Stimulated activated CD4-positive, alpha-beta T cell treated with anti-CD3 and anti-CD28 coated beads, TNF-alpha, amount 100 ng/mL, for 4 hours (primary cell): ENCODE data around the gene RTRAF.

Experiments
- DNase-seq, 3 experiments: peaks; one replicate each; pipeline ENCODE4 v3.0.0-alpha.2; 2020; ENCODE audit warnings: low read depth in 3 of 3

Gene RTRAF

DNA sequence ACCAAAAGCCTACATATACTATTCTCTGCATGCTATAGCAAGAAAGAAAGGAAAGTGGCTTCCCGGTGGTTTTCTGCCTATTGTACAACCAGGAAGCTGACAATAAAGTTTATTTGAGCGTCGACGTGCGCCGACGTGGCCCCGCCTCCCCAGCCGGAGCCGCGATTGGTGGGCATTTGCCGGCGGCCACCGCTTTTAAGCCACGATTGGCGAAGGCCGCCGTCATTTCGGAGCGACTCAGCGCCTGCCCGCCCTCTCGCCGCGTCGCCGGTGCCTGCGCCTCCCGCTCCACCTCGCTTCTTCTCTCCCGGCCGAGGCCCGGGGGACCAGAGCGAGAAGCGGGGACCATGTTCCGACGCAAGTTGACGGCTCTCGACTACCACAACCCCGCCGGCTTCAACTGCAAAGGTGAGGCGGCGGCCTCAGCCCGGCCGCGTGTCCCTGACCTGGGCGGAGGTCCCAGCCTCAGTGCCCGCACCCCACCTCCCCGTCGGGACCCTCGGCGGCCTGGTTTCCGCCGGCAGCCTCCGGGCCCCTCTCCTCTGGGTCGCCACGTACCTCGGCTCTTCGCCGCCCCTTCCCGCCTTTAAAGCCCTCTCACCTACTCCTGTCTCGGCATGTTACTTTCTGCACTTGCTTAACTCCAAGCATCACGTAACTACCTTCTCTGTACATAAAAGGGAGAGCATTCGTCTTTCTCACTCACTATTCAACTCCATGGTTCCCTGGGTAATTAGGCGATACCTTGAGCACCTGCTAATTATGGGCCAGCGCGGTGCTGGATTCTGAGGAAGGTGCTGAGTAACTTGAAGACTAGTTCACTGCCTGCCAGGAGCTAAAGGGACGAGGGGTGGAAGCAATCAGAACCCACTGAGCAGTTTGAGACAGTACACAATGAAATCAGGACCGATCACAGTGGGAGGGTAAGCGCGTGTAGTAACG, at the start of gene RTRAF:
Gene RTRAF (plus strand): TSS at position 254 of the 942 bp plus-strand sequence. CDS start 94 bp downstream, at position 348.
- peak; percentile 81 to 82 (median 81) for DNase-seq

DNA sequence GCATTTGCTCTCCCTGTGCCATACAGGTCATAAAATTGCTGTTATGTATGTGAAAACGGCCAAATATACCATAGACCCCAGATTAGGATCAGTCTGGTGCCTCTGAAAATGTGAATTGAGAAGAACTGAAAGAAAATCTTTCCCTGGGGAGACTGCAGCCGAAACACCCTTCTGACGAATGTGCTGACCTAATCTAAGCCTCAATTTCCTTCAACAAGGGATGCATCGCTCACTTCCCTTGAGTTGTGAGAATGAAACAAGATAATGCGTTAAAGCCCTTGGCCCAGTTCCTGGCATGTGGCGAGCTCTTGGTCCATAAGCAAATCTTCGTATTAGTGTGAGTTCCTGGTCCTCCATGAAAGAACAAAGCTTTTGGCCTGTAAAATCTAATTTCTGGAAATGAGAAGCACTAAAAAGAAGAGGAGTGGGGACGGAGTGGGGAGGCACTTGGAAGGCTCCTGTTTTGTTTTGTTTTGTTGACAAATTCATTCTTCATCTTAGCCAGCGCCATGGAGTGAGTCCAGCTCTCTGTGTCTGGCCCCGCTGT, 49.5 kb upstream of the RTRAF start:
- no peak for DNase-seq

DNA sequence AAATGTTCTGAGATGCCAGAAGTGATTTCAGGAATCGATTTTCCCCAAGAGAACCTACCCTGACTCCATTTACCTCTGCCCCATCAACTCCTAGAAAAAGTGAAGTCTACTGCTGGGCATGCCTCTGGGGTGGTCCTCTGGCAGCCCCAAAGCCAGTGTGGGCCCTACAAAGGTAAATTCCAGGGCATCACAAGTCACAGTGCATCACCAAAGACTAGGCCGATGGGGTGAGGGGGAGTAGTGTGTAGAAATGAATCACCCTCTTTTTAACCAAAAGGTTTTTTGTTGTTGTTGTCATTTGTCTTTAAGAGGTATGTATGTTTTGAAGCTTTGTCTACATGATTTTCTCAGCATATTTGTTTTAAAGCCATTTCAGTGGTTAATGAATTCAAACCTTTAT, 46.4 kb upstream of the RTRAF start:
- no peak for DNase-seq

DNA sequence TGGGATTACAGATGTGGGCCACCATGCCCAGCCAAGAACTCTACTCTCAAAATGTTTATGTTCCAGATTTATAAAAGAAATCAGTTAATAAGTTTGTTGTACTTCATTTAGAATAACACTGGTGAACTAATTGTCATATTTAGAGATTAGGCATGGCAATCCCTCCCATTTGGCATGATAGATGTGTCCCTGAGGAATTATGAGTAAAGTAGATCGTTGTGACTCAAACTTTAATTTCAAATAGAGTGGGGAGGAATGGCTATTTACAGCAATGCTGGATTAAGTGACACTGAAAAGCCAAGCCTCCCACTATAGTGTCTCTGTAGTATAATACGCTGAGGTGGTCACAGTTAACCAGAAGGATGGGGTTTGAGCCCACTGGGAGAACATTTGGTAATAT, 39.3 kb upstream of the RTRAF start:
- DNase-seq, result no peak

DNA sequence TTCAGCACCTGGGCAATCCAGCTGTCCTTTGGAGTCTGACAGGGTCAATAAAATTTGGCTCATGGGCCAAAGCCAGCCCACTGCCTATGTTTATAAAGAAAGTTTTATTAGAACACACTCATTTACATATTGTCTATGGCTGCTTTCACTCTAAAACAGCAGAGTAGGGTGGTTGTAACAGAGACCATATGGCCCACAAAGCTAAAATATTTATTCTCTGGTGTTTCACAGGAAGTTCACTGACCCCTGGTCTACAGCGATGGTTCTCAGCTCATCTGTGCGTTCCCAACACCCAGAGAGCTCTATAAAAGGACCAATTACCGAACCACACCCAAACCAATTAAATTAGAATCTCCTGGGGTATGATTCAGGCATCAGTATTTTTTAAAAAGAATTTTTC, 37.7 kb upstream of the RTRAF start:
- no peak for DNase-seq

DNA sequence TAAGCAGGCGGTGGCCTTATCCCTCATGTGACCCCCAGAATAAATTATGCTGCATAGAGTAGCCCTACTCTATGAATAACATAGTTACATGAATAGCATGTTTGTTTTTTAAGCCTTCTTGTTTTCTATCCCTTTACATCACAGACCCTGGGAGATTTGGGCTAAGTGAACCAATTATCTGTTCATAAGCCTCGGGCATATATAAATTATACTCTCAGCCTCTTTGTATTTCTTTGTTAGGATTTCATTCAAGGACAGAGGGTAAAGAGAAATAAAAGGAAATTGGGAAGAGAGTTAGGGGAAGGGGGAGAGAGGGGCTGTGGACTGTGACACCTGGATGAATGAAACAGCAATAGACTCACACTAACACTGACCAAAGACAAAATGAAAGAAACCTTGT, 35.3 kb upstream of the RTRAF start:
- no peak for DNase-seq

DNA sequence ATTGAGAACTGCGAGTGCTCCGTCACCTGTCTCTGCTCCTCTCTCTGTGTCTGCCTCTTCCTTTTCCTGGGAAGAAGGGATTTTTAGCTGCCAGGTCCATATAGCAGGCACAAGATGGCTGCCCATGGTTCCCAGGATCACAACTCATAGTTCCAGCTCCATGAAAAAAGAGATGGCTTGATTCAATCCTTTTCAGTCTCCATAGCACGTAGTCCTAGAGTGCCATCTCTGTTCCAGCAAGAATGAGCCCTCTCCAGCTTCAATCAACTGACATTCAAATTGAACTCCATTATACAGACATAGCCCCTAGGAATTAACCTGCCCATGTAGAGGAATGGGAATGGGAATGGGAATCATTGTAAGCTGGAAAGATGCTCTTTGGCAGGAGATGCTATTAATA, 34.7 kb upstream of the RTRAF start:
- no peak for DNase-seq

DNA sequence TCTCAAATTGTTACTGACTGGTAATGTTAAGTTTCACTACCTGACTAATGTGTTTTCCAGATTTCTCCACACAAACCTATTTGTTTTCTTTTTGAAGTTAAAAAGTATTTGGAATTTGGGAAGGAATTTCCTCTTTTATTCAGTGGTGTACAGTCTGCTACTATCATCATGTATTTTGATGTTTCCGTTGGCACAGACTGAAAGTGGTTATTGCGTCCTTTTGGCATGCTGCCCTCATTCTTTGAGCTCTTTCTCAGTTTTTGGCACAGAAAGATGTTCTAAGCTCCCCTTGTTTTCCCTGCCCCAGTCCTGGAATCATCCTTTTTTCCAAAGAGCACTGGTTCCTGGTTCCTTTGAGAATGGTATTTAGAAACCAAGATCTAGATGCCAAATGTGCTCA, 31.4 kb upstream of the RTRAF start:
- DNase-seq, result no peak

DNA sequence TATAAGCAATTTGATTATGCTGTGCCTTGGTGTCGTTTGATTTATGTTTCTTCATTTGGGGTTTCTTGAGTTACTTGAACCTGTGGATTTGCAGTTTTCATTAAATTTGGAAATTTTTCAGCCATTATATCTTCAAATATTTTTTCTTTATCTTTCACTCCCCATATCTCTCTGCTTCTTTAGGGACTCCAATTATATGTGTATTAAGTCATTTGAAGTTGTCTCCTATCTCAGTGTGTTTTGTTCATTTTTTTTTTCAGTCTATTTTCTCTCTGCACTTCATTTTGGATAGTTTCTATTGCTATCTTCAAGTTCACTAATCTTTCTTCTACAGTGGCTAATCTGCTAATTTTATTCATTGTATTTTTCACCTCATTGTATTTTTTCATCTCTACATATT, 29.4 kb upstream of the RTRAF start:
- DNase-seq, result no peak

DNA sequence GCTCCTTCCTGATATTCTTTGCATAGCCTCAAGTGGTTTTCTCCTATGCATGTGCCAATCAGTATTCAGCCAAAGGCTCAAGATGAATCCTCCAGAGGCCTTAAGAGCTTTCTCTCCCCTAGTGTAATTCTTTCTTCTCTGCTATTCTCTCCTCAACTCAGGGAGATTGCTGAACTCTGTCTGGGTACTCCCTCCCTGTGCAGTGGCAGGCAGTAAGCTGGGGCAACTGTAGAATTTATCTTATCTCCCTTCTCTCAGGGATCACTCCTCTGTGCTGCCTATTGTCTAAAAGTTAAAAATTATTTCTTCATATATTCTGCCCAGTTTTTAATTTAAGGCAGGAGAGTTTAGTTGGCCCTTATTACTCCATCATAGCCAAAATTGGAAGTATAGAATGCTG, 28.5 kb upstream of the RTRAF start:
- no peak for DNase-seq

DNA sequence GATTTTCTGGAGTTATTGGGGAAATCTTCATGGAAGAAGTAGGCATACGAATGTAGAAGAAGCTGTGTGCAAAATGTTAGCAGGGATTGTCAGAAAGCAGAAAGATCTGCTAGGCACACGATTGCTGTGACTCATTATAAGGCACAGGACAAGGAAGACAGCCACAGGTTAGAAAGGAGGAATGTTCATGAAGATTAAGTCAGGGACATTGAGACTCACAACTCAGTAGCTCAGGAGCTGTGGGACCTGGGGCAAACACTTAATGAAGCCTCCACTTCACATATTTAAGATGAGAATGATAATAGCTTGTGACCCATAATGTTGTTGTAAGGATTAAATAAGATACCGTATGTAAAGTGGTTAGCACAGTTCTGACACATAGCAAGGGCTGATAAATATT, 26.6 kb upstream of the RTRAF start:
- no peak for DNase-seq

DNA sequence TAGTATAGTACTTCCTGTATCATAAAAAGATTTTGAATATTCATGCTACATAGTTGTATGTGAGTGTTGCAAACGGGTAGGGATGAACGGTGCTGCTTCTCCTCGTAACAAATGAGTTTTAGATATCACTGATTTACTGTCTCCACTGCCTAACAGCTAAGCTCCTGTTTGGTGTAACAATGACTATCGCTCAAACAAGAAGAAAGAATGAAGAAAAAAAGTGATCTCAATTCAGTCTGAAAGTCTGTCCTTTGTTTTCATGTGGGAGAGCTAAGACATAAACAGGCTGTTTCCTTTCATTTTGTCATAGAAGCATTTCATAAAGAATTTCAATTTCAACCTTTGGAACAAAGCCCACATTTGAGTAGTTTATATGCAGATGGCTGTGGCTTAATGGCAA, 26.1 kb upstream of the RTRAF start:
- no peak for DNase-seq

DNA sequence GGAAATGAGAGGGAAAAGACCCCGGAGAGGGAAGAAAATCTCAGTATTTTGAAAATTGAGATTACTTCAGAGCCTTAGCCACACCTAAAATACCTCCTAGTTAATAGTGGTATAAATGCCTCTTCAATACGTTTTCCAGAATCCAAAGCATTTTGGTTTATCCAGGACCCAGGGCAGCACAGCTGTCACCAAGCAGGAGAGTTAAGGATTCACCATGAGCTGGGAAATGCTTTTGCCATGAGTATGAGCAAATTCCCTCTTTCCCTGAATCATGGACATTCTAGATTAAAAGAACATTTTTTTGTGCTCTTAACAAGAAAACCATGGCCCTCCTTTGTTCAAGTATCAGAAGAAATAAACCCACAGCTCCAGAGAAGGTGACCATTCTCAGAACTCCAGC, 21.8 kb upstream of the RTRAF start:
- DNase-seq, result no peak

DNA sequence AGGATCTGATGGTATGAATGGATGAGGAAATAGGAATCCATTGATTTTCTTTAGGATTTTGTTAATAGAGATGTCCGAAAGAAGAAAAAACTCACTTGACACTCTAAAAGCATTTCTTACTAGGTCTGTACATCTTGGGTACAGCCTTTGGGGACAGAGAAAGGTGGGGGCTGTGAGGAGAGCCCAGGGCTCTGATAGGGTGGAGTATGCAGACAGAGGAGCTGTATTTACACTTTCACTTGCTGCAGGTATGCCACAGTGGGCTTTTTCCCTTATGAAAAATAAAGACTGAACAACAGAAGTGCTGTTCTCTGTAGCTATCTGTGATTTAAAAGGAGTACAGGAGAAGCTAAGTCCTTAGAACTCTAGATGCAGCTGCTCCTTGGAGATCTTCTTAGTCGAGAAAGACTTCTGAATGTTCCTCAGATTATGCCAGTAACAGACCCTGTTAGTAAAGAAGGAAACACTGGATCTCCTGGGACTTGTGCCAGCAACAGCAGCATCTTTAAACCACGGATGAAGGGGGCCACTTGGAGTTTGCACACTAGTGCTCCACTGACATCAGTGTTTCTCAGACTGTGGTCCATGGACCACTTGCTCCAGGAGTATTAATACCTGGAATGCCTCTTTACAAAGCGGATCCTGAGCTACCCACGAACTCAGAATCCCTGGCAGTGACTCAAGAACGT, 19.4 kb upstream of the RTRAF start:
- no peak for DNase-seq

DNA sequence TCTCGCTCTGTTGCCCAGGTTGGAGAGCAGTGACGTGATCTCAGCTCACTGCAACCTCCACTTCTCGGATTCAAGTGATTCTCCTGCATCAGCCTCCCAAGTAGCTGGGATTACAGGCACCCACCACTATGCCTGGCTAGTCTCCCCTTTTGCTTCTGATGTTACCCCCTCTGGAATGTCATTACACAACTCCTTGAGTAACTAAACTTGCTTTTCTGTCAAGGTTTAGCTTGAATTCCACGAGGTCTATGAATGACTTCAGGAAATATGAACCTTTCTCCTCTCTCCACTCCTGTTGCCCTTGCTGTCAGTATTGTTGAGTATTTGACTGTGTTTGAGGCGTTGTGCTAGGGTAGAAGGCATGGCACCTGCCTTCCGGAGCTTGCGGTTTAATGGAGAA, 16.8 kb upstream of the RTRAF start:
- DNase-seq, result no peak

DNA sequence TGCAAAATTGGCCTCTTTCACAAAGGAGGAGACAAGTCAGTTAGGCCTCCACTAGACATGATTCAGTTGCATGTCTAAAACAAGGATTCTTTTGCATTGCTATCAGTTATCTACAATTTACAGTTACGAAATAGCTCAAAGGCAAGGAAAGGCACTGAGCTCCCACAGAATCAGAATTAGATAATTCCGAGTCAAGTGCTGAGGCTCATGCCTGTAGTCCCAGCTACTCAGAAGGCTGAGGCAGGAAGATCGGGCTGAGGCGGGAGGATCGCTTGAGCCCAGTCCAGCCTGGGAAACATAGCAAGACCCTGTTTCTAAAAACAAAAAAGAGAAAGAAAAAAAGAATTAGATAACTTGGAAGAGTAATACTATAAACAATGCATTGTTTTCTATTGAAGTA, 12.3 kb upstream of the RTRAF start:
- no peak for DNase-seq

DNA sequence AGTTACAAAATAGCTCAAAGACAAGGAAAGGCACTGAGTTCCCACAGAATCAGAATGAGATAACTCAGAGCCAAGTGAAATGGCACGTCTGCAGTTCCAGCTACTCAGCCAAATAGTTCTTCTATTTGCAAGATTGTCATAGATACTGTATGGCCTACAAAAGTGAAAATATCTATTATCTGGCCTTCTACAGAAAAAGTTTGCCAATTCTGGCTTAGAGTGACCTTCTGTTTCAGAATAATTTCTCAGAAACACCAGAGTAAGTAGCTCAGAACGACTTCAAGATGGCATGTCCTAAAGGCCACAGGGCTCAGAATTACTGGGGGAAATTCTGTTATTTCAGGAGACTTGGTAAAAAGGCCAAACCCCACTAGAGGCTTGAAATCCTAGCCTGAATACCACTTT, 10.7 kb upstream of the RTRAF start:
- DNase-seq, result no peak

DNA sequence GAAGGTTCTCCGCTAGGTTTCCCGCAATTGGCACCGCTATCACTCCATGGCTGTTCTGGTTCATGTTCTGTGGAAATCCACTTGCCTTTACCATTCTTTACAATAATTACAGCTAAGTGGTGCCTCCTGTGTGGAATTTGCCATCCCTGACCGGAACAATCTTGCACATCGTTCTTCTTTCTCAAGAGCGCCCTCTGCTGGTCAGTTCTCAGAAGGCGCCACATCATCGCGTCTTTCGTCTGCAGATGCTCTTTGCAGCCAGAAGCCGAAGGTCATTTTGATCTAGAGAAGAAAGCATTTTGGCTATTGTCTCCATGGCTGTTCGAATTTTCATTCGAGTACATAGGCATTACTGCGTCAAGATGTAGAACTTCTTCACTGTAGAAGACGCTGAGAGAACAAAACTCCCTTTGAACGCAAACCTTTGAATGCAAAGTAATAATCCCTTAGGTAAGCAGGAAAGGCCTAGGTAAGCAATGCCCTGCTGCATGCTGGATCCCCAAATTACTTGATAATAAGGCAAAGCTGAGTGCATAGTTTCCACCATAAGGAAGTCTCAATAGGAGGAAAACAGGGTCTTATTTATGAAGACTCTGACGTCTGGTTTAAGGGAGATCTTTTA, 10.1 kb upstream of the RTRAF start:
- peak; percentile 60 to 76 (median 72) for DNase-seq

DNA sequence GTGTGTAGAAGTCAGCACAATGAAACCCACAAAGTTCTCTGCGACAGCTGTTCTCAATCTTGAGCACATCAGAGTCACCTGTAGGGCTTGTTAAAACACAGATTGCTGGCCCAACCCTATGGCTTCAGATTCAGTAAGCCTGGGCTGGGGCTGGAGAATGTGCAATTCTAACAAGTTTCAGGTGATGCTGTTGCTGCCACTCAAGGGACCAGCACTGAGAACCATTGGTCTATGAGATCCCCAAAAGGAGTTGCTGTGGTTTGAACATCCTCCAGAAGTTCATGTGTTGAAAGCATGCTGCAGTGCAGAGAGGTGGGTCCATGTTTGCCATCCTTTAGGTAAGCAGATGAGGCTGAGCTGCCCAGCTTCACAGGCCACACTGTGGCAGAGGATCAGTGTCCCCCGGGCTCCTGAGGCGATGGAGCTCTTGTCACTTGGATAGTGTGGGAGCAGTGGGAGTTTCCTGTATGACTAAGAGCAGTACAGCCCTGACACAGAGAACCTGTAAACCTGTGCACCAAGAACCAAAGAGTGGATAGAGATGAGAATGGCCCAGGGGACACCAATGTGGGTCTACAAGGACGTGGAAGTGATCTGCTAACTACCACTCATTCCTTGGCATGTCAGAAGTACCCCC, 8.0 kb upstream of the RTRAF start:
- no peak for DNase-seq

DNA sequence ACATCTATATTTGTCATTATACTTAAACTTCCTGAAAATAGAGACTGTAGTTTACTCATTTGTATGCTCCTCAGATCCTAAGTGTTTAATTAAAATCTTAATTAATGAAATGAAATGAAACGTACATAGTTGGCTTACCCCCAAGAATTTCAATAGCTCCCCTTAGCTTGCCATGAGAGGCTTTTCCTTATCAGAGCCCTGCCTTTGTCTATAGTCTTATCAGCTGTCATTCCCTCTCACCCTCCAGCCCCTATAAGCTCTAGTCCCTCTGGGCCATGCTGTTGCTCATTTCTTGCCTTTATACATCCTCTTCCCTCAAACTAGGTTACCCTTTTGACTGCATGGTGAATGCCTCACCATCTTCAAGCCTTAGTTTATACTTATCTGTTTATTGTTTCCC, 1.1 kb upstream of the RTRAF start:
- DNase-seq, result no peak

DNA sequence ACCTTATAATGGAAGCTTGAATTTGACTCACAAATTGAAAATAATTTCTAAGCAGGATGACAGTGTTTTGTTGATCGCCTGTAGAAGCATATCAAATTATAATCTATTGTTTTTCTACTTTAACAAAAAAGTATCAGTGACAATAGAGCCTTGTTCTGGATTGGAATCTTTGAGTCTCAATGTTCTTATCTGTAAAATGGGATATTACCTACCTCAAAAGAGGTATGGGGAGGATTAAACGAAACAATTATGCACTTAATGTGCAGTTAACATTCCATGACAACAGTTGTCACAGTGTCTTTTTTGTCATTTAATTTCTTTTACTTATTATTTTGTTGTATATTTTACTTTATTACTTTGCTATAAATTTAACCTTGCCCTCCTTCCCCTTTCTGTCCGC, 1.1 kb downstream of the RTRAF start:
- DNase-seq, result no peak
